Trophoblast cell (in vitro differentiated cells and primary cell): ENCODE measurements around the gene CD7.

ENCODE experiments used
- DNase-seq, 2 donors: peaks; one replicate each; pipeline ENCODE4 v3.0.0-alpha.2; 2016
- H2AFZ ChIP-seq: 2 replicates; pipeline ENCODE4 v1.6.1; 2013; ENCODE audit warnings: low read length, moderate library complexity, mild to moderate bottlenecking; ENCODE audit not compliant: insufficient read depth, poor library complexity
- H2AK5ac ChIP-seq: 2 replicates; pipeline ENCODE4 v1.6.1; 2013; ENCODE audit warnings: mild to moderate bottlenecking, low read length
- H2BK120ac ChIP-seq: 2 replicates; pipeline ENCODE4 v1.6.1; 2013; ENCODE audit warnings: low read length, mild to moderate bottlenecking, moderate library complexity; ENCODE audit not compliant: insufficient read depth, poor library complexity
- H2BK12ac ChIP-seq: 2 replicates; pipeline ENCODE4 v1.6.1; 2013; ENCODE audit warnings: mild to moderate bottlenecking, low read length, moderate library complexity
- H2BK5ac ChIP-seq: 2 replicates; pipeline ENCODE4 v1.6.1; 2013; ENCODE audit warnings: low read length, low read depth, moderate library complexity, mild to moderate bottlenecking; ENCODE audit not compliant: poor library complexity
- H3K14ac ChIP-seq: 2 replicates; pipeline ENCODE4 v1.6.1; 2013; ENCODE audit warnings: mild to moderate bottlenecking, low read length
- H3K18ac ChIP-seq: 2 replicates; pipeline ENCODE4 v1.6.1; 2013; ENCODE audit warnings: mild to moderate bottlenecking, low read length
- H3K23ac ChIP-seq: 2 replicates; pipeline ENCODE4 v1.6.1; 2013; ENCODE audit warnings: low read length
- H3K27ac ChIP-seq: 2 replicates; pipeline ENCODE4 v1.5.1; 2013; ENCODE audit warnings: low read depth, mild to moderate bottlenecking, inconsistent platforms, low read length, moderate library complexity
- H3K27me3 ChIP-seq: 2 replicates; pipeline ENCODE4 v1.6.1; 2013; ENCODE audit warnings: inconsistent platforms, mild to moderate bottlenecking, low read length, moderate library complexity; ENCODE audit not compliant: insufficient read depth
- H3K36me3 ChIP-seq, 2 experiments: 1 replicate in 1 of 2; 2 replicates in 1 of 2; pipeline ENCODE4 v1.6.1; 2013; ENCODE audit warnings: low read length in 2 of 2, mild to moderate bottlenecking in 2 of 2, moderate library complexity in 1 of 2; ENCODE audit not compliant: insufficient read depth in 2 of 2, control insufficient read depth in 1 of 2
- H3K4ac ChIP-seq: 2 replicates; pipeline ENCODE4 v1.6.1; 2013; ENCODE audit warnings: low read depth, mild to moderate bottlenecking, low read length, moderate library complexity
- H3K4me1 ChIP-seq, 2 experiments: 1 replicate in 1 of 2; 2 replicates in 1 of 2; pipeline ENCODE4 v1.6.1; 2013; ENCODE audit warnings: low read length in 2 of 2, mild to moderate bottlenecking in 2 of 2, moderate library complexity in 1 of 2; ENCODE audit not compliant: insufficient read depth in 2 of 2, control insufficient read depth in 1 of 2
- H3K4me2 ChIP-seq: 2 replicates; pipeline ENCODE4 v1.6.1; 2013; ENCODE audit warnings: inconsistent platforms, mild to moderate bottlenecking, low read length, moderate library complexity
- H3K4me3 ChIP-seq: 2 replicates; pipeline ENCODE4 v1.5.1; 2013; ENCODE audit warnings: mild to moderate bottlenecking, low read depth, low read length, inconsistent platforms
- H3K79me1 ChIP-seq: one replicate; pipeline ENCODE4 v1.6.1; 2013; ENCODE audit warnings: low read length
- H3K79me2 ChIP-seq: 2 replicates; pipeline ENCODE4 v1.6.1; 2013; ENCODE audit warnings: low read length, mild to moderate bottlenecking; ENCODE audit not compliant: control insufficient read depth, insufficient read depth, poor library complexity
- H3K9ac ChIP-seq: 2 replicates; pipeline ENCODE4 v1.6.1; 2013; ENCODE audit warnings: mild to moderate bottlenecking, low read length
- H3K9me3 ChIP-seq: 2 replicates; pipeline ENCODE4 v1.6.1; 2013; ENCODE audit warnings: low read depth, mild to moderate bottlenecking, control low read depth, inconsistent platforms, low read length; ENCODE audit not compliant: insufficient read depth
- H4K12ac ChIP-seq: 2 replicates; pipeline ENCODE4 v1.6.1; 2013; ENCODE audit warnings: low read depth, mild to moderate bottlenecking, low read length, moderate library complexity
- H4K8ac ChIP-seq: 2 replicates; pipeline ENCODE4 v1.6.1; 2013; ENCODE audit warnings: low read depth, mild to moderate bottlenecking, low read length, moderate library complexity
- H4K91ac ChIP-seq: one replicate; pipeline ENCODE4 v1.6.1; 2013; ENCODE audit warnings: low read depth, mild to moderate bottlenecking, low read length, moderate library complexity
- WGBS: extraction: QIAGEN DNeasy Blood & Tissue Kit; methylation state at CpG from one replicate; pipeline ENCODE4 v1.1.7; 2013; ENCODE audit warnings: missing lambda C conversion rate; ENCODE audit not compliant: insufficient read length, insufficient coverage; ENCODE audit errors: extremely low coverage; 5-methylcytosine and 5-hydroxymethylcytosine counted together

The CD7 gene

DNA sequence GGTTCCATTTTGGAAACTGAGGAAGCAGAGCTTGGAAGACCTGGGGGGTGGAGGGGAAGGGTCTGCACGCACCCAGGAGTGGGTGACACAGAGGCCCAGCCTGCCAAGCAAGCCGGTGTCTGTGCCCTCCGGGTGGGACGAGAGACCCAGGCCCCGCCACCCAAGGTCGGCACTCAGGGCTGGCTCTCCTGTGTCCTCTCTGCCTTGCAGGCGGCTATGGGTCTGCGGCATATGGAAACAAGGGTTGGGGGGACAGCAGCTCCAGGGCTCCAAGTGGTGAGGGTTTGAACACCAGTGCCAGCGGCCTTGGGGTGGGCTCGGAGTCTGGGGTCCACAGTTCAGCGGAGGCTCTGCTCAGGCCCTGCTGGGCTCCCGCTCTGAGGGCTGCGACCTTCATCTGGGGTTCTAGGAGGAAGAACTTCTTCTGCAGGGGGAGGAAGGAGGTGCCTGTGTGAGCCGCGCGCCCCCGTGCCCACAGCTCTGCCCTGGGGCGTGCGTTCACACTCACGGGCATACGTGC, 4.6 kb upstream of the CD7 start:
- H3K9me3 ChIP-seq = peaks cover 19% of the 10 kb centered on the region
- no peaks in the 10 kb centered on the region for H3K27me3 ChIP-seq
- no peak overlapping the region for H4K91ac ChIP-seq
- H4K8ac ChIP-seq = no peak overlapping the region
- no peak overlapping the region for H3K27ac ChIP-seq
- no peaks in the 10 kb centered on the region for H3K36me3 ChIP-seq
- no peak overlapping the region for H3K14ac ChIP-seq
- H3K9ac ChIP-seq = no peak overlapping the region
- DNase-seq = no peak
- no peaks in the 10 kb centered on the region for H3K4me1 ChIP-seq
- no peak overlapping the region for H2AK5ac ChIP-seq
- no peak overlapping the region for H3K4me3 ChIP-seq
- H3K79me1 ChIP-seq = no peaks in the 10 kb centered on the region
- no peaks in the 10 kb centered on the region for H3K79me2 ChIP-seq
- H3K4ac ChIP-seq = no peak overlapping the region
- no peak overlapping the region for H3K4me2 ChIP-seq
- no peak overlapping the region for H2BK5ac ChIP-seq
- H4K12ac ChIP-seq = no peak overlapping the region
- no peak overlapping the region for H2BK12ac ChIP-seq
- no peak overlapping the region for H2AFZ ChIP-seq
- no peak overlapping the region for H3K23ac ChIP-seq
- no peak overlapping the region for H2BK120ac ChIP-seq
- H3K18ac ChIP-seq = no peak overlapping the region
- WGBS = no CpG with 5 or more reads among the region's 21 CpGs

DNA sequence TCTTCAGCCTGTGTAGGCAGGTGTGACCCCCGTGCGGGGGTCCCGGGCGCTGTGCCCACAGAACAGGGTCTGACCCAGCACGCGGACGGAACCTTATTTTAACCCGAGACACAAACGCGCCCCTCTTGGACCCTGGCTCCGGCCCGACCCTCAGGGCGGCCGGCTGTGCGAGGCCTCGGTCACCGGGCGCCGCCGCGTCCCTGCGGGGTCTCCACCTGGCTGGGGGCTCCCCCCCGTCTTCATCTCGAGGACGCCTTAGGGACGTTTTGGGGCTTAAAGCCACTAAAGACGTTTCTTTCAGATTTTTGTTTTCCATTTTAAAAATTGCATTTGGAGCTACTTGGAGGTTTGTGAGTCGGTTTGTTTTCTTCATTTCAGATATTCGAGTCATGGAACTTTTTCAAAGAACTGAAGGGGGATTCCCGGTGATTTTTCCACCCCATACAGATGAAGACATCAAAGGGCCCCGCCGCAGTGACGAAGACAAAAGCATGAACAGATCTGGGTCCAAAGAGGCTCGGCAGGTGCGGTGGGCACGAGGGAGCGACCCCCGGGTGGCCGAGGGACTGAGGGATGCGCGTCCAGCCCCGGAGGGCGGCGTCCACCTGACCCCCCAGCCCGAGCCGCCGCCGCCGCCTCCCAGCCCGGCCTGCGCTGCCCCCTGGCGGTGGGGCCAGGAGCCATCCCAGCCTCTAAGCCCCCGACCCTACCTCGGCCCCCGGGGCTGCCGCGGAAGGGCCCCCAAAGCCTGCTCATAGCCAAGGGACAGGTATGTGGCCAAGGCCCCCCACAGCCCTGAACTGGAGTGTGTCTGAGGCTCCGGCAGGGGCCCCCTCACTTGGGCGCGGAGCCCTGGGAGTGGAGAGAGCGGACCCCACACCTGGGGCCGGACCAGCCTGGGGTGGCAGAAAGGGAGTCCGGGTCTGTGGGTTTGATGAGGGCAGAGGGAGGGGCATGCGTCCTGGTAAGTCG, 3.8 kb upstream of the CD7 start:
- no peak overlapping the region for H3K9ac ChIP-seq
- no peak overlapping the region for H4K12ac ChIP-seq
- H3K4me3 ChIP-seq = no peak overlapping the region
- no peak overlapping the region for H2AK5ac ChIP-seq
- no peak overlapping the region for H3K14ac ChIP-seq
- no peak overlapping the region for H3K4me2 ChIP-seq
- no peak overlapping the region for H2BK5ac ChIP-seq
- peak in 1 of 2 donors; percentile 53 for DNase-seq
- no peaks in the 10 kb centered on the region for H3K36me3 ChIP-seq
- H3K4me1 ChIP-seq = no peaks in the 10 kb centered on the region
- no peaks in the 10 kb centered on the region for H3K27me3 ChIP-seq
- no peak overlapping the region for H2BK12ac ChIP-seq
- no peak overlapping the region for H3K27ac ChIP-seq
- H2BK120ac ChIP-seq = no peak overlapping the region
- H3K9me3 ChIP-seq = peaks cover 19% of the 10 kb centered on the region
- no peak overlapping the region for H3K23ac ChIP-seq
- H3K79me1 ChIP-seq = no peaks in the 10 kb centered on the region
- H3K4ac ChIP-seq = no peak overlapping the region
- WGBS = no CpG with 5 or more reads among the region's 65 CpGs
- no peaks in the 10 kb centered on the region for H3K79me2 ChIP-seq
- no peak overlapping the region for H4K8ac ChIP-seq
- H3K18ac ChIP-seq = no peak overlapping the region
- H4K91ac ChIP-seq = no peak overlapping the region
- H2AFZ ChIP-seq = no peak overlapping the region

DNA sequence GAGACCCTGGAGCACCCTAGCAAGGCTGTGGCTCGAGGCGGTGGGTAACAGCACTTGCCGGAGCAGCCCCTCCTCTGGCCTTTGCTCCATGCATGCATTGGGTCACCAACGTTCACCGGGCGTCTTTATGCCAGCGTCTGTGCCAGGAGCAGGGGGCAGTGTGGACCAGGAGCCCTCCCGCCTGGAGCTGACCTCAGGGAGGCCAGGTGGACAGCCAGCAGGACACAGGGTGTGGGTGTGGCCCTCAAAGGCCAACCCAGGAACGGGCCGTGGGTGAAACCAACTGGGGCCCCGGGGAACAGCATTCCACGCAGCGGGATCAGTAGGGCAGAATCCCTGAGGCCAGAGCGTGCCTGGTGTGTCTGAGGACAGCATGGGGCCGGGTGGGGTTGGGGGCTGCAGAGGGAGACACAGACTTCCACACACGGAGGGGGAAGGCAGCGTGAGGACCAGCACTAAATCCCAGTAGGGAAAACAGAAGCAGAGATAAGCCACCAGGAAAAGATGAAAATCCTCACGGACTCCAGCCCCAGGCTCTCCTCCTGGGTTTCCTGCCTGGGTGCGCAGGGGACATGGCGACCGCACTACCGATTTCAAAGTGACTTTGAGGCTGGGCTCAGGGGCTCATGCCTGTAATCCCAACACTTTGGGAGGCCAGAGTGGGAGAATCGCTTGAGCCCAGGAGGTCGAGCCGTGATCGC, 2.9 kb upstream of the CD7 start:
- Histone ChIP-seq H2AK5ac (no peak overlapping the region), H2BK12ac (no peak overlapping the region), H2BK5ac (no peak overlapping the region), H3K4me3 (no peak overlapping the region), H2AFZ (no peak overlapping the region), H2BK120ac (no peak overlapping the region), H4K91ac (no peak overlapping the region), H3K27me3 (no peaks in the 10 kb centered on the region), H3K9me3 (peaks cover 19% of the 10 kb centered on the region), H3K4me2 (no peak overlapping the region), H3K4me1 (no peaks in the 10 kb centered on the region), H3K27ac (no peak overlapping the region), H3K79me1 (no peaks in the 10 kb centered on the region), H4K8ac (no peak overlapping the region), H3K18ac (no peak overlapping the region), H3K23ac (no peak overlapping the region), H3K9ac (no peak overlapping the region), H3K14ac (no peak overlapping the region), H3K4ac (no peak overlapping the region), H4K12ac (no peak overlapping the region), H3K79me2 (no peaks in the 10 kb centered on the region), H3K36me3 (no peaks in the 10 kb centered on the region)
- DNase-seq = peak in 1 of 2 donors; percentile 10
- WGBS = no CpG with 5 or more reads among the region's 26 CpGs

DNA sequence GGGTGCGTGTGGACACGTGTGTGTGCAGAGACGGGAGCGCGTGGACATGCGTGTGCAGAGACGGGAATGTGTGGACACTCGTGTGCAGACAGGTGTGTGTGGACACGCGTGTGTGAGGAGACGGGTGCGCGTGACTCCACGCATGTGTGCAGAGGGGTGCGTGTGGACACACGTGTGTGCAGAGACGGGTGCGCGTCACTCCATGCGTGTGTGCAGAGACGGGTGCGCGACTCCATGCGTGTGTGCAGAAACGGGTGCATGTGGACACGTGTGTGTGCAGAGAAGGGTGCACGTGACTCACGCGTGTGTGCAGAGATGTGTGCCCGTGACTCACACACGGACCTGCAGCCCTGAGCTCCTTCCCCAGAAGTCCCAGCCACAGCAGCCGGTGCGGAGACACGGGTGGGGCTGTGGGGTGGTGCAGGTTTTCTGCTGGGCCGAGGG, 2.2 kb upstream of the CD7 start:
- H3K27me3 ChIP-seq = no peaks in the 10 kb centered on the region
- no peaks in the 10 kb centered on the region for H3K4me1 ChIP-seq
- H2AK5ac ChIP-seq = no peak overlapping the region
- no peak overlapping the region for H3K9ac ChIP-seq
- H3K36me3 ChIP-seq = no peaks in the 10 kb centered on the region
- no peak overlapping the region for H4K91ac ChIP-seq
- no peak overlapping the region for H2BK5ac ChIP-seq
- no peak overlapping the region for H3K27ac ChIP-seq
- no peaks in the 10 kb centered on the region for H3K79me1 ChIP-seq
- no peak overlapping the region for H3K14ac ChIP-seq
- H2BK12ac ChIP-seq = no peak overlapping the region
- H3K9me3 ChIP-seq = peaks cover 18% of the 10 kb centered on the region
- H3K4me3 ChIP-seq = peak overlapping the region; percentile 4
- H3K23ac ChIP-seq = no peak overlapping the region
- H3K79me2 ChIP-seq = no peaks in the 10 kb centered on the region
- no peak overlapping the region for H3K4ac ChIP-seq
- no peak overlapping the region for H4K8ac ChIP-seq
- no peak overlapping the region for H2BK120ac ChIP-seq
- no peak overlapping the region for H4K12ac ChIP-seq
- no peak overlapping the region for H3K4me2 ChIP-seq
- DNase-seq = no peak
- no peak overlapping the region for H2AFZ ChIP-seq
- H3K18ac ChIP-seq = no peak overlapping the region
- no CpG with 5 or more reads among the region's 35 CpGs for WGBS
